IPS-18c (cell line): ENCODE results near the gene TRIM46.
"Not testable (repeated sequence)": the region's sequence is repeated elsewhere in the genome, so short reads cannot be mapped to it uniquely, and the experiment has no call there.

Experiments used
- H3K4me3 ChIP-seq: 2 replicates; pipeline ENCODE4 v1.7.0; 2013; ENCODE audit warnings: low read depth, mild to moderate bottlenecking, low read length, moderate library complexity; ENCODE audit not compliant: insufficient read depth
- H3K9me3 ChIP-seq: one replicate; pipeline ENCODE4 v1.6.1; 2013; ENCODE audit warnings: mild to moderate bottlenecking, low read length, moderate library complexity; ENCODE audit not compliant: control insufficient read depth, insufficient read depth

The TRIM46 gene

GRCh38 chr1:155193275-155193990 lies 19.8 kb downstream of the TRIM46 start:
- Histone ChIP-seq H3K9me3 (no peaks in the 10 kb centered on the region), H3K4me3 (peak overlapping the region; percentile 81)

- peak overlapping the region; percentile 81 for H3K4me3 ChIP-seq
- not testable (repeated sequence) for H3K9me3 ChIP-seq
These were observed 20.3 kb downstream of the TRIM46 start for GRCh38 chr1:155193991-155194240.

DNA sequence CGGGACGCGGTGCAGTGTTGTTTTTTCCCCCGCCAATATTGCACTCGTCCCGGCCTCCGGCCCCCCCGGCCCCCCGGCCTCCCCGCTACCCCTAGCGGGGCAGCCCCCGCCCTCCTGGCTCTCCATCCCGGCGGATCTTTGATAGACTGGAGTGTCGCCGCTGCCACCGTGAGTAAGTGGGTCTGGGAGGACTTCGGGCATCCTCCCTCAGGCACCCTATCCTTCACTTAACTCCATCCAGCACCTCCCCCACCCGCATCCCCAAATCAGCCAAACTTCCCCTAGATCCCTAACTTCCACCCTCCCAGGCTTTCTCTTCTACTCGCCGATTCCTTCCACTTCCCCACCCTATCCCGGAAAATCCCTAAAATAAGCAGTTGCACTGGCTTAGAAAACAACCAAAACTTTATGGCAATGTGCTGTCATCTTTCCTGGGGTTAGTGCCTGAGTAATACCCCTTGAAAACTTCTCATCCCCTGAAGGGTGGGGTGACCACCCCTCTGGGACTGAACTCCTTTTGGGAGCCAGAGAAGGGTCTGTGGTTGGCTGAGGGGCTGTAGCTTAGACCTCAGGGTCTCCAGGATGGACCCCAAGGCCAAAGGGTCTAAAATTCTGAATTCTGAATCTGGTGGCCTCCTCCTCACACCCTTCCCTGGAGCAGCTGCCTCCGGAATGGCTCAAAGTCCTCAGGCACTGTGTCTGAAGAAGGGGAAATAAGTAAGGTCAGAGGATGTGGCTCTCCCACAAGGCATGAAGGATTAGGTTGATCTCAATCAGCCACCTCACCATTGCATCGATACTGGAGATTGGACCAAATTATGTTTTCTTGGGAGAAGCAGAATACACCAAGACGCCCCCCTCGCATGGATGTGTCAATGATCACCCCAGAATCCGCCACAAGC lies 21.8 kb downstream of the TRIM46 start:
- H3K4me3 ChIP-seq, result peak overlapping the region; percentile 94

GRCh38 chr1:155196103-155196892 lies 22.6 kb downstream of the TRIM46 start:
- no peaks in the 10 kb centered on the region for H3K9me3 ChIP-seq
- H3K4me3 ChIP-seq, result peak overlapping the region; percentile 94

More for the DNA sequence above, 21.8 kb downstream of the TRIM46 start:
- H3K9me3 ChIP-seq, result no peaks in the 10 kb centered on the region

GRCh38 chr1:155196893-155197638 lies 23.4 kb downstream of the TRIM46 start:
- Histone ChIP-seq H3K9me3 (no peaks in the 10 kb centered on the region), H3K4me3 (peak overlapping the region; percentile 46)

- H3K4me3 ChIP-seq, result no peak overlapping the region
- H3K9me3 ChIP-seq, result no peaks in the 10 kb centered on the region
These were observed 24.4 kb downstream of the TRIM46 start for GRCh38 chr1:155197901-155198546.

- Histone ChIP-seq H3K9me3 (no peaks in the 10 kb centered on the region), H3K4me3 (no peak overlapping the region)
These were observed 24.9 kb downstream of the TRIM46 start for GRCh38 chr1:155198547-155198906.

DNA sequence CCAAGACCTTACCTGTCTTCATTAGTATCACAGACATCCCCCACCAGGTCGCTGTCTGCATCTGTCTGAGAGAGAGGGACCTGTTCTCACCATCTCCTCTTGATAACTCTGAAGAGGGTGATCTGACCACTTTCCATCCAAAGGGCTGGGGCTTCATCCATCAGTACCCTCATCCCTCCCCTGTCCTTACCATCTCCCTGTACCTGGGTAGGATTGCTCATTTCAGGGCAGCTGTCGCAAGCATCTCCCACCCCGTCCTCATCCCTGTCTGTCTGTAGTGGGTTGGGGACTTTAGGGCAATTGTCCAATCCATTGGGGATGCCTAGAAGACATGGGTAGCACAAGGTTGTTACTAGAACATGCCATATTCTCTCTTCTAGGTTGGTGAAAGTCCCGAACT lies 26.1 kb downstream of the TRIM46 start:
- Histone ChIP-seq H3K4me3 (no peak overlapping the region), H3K9me3 (no peaks in the 10 kb centered on the region)

- H3K9me3 ChIP-seq, result no peaks in the 10 kb centered on the region
- H3K4me3 ChIP-seq, result no peak overlapping the region
These were observed 27.3 kb downstream of the TRIM46 start for GRCh38 chr1:155200920-155201319.

- Histone ChIP-seq H3K4me3 (no peak overlapping the region), H3K9me3 (no peaks in the 10 kb centered on the region)
These were observed 28.5 kb downstream of the TRIM46 start for GRCh38 chr1:155202198-155202597.

DNA sequence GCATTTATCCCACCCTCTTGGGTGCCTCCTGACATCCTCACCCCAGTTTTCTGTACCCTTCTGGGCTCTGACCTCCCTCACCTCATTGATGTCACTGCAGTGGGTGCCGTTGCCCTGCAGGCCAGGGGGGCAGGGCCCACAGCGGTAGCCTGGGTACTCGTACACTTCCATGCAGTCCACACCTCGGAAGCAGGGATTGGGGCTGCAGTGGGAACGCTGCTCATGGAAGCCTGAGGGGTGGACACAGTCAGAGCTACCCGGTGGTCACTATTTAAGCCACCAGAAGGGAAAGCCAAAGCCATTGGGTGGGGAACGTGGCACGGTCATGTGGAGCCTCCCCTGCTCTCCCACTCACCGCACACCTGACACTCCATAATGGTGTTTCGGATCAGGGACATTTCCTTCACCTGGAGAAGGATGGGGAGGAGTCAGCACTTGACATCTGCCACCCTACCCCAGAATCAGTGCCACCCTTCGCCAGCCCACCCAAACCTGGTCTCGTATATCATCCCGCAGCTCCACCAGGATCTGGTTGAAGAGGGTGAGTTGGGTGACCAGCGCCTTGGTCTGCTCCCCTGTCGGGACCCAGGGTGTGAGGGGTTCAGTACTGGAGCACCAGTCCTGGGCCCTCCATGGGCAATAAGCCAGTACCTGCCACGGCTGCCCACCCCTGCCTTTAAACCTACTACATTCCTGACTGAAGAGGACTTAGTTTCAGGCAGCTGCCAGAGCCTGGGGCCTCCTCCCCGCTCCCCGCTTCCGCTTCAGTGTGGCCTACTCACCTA lies 29.3 kb downstream of the TRIM46 start:
- Histone ChIP-seq H3K4me3 (no peak overlapping the region), H3K9me3 (no peaks in the 10 kb centered on the region)

DNA sequence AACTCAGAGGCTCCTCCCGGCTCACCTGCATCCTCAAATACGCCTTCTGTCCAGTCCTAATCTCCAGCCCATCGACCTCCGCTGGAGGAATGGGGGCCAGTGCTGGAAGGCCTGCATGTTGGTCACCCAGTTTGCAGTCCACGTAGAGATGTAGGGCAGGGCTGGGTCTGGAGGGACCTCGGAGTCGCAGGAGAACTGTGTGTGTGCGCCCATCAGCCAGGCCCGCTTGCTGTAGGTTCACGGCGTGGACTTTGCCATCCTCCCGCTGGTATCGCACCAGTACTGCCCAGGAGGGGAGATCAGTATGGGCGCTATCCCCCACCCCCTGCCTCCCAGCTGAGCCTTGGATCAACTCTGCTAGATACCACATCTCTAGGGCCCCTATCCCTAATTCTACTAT lies 31.4 kb downstream of the TRIM46 start:
- no peaks in the 10 kb centered on the region for H3K9me3 ChIP-seq
- H3K4me3 ChIP-seq, result no peak overlapping the region

GRCh38 chr1:155205969-155206593 lies 32.4 kb downstream of the TRIM46 start:
- Histone ChIP-seq H3K9me3 (no peaks in the 10 kb centered on the region), H3K4me3 (no peak overlapping the region)

DNA sequence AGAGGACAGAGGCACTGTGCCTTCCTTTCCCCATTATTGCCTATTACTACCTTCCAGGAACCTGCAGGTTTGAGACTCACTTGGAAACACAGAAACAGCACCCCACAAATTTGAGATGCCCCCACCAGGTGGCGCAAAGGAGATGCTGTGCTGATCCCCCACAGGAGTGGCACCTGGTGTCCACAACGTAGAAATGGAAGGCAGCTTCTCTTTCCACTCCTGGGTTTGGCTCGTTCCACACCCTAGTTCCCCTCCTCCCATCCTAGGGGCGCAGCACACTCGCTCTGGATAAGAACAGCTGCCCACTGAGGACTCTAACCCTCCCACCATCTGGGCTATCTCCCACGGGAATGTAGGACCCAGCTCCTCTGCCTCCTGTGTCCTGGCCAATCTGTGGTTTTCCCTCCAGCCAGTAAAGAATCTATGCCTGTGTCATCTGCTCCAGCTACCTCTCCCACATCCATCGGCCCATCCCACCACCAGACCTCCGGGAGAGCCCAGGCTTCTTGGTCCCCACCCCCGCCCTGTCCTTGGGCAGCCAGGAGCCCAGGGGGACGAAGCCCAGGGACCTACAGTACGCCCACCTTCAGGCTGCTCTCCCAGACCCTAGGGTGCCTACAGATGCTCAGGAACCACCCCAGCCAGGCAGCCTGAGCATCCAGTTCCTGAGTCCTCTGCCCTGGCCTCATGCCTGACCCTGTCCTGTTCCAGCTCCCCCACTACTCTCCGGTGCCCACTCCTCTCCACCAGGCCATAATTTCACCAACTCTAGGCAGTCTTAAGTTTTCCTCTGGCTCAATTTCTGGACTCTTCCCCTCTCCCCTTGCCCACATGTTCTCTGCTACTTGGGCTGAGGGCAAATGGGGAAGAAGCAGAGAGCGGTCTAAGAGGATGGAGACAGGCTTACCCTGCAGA lies 33.5 kb downstream of the TRIM46 start:
- Histone ChIP-seq H3K9me3 (no peaks in the 10 kb centered on the region), H3K4me3 (peak overlapping the region; percentile 87)
